ENCODE data around the gene FGF21.
A peak's percentile ranks its signal among the peaks of the same experiment; 100 is the strongest.

FGF21 gene

DNA sequence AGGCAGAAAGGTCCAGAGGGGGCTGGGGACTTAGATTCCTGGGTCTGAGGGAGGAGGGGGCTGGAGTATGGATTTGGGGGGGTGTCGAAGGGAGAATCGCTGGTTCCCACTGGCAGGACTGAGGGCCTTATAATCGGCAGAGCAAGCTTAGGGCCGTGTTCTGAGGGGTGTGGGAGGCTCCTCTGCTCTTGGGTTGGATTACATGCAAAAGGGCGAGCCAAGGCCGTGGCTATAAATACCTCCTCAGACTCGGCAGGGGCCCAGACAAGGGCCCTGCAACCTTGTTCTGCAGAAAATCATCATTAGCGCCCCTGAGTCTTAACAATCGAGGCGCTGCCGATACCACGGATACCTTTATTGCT, 35.1 kb upstream of the FGF21 start:
- TF ChIP-seq, protein P1, sequence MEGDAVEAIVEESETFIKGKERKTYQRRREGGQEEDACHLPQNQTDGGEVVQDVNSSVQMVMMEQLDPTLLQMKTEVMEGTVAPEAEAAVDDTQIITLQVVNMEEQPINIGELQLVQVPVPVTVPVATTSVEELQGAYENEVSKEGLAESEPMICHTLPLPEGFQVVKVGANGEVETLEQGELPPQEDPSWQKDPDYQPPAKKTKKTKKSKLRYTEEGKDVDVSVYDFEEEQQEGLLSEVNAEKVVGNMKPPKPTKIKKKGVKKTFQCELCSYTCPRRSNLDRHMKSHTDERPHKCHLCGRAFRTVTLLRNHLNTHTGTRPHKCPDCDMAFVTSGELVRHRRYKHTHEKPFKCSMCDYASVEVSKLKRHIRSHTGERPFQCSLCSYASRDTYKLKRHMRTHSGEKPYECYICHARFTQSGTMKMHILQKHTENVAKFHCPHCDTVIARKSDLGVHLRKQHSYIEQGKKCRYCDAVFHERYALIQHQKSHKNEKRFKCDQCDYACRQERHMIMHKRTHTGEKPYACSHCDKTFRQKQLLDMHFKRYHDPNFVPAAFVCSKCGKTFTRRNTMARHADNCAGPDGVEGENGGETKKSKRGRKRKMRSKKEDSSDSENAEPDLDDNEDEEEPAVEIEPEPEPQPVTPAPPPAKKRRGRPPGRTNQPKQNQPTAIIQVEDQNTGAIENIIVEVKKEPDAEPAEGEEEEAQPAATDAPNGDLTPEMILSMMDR (IDR thresholded peaks at IDR 0.05; ENCODE audit: low read depth, low read length, missing control alignments), result no peak
- H3K4me3 ChIP-seq (ENCODE audit: low read depth, low read length), result peak overlapping the region; percentile 61
- DNase-seq (ENCODE audit: low read depth), result no peak

DNA sequence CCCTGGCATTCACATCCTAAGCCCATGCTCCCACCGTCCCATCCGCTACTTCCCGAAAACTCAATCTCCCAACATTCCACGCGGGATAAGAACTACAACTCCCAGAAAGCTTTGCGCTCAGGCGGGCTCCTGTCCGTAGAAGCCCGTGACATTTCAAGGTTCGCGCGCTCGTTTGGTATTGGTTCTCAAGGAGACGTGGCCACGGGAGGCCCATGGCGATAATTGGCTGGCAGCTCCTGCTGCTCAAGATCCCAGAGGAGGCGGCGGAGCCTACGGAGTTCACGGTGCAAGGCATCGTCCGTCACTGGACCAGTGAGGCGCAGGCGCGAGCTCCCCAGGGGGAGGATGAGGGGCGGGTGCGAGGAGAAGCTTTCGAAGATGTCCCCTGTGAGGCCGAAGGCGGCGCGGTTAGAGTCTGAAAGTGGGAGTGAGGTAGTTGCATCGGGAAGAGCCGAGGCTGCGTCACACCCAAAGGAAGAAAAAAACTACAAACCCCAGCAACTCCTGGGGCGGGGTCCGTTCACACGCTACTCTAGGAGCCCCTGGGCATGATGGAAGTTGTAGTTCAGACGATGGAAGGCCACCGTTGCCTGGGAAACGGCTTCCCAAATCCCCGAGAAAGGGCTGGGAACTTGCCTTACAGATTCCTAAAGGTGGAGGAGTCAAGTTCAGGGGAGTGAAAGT, 34.6 kb upstream of the FGF21 start:
- DNase-seq (ENCODE audit: low read depth), result peak; percentile 95
- TF ChIP-seq, protein P1 (IDR thresholded peaks at IDR 0.05; ENCODE audit: low read depth, low read length, missing control alignments), result no peak
- H3K4me3 ChIP-seq (ENCODE audit: low read depth, low read length), result peak overlapping the region; percentile 61

DNA sequence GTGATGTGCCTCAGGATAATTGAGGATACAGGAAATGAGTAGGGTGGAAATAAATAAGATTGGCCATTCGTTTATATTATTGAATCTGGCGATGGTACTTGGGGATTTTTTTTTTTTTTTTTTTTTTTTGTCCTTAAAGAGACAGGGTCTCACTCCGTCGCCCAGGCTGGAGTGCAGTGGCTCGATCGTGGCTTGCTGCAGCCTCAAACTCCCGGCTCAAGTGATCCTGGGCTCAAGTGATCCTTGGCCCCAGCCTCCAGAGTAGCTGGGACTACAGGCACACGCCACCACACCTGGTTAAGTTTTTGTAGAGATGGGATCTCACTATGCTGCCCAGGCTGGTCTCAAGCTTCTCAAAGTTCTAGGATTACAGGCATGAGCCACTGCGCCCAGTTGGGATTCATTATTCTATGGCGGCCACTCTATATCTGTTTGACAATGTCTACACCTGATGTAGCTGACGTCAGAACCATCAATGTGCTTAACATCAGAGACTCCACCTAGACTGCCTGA, 33.1 kb upstream of the FGF21 start:
- no peak for DNase-seq (ENCODE audit: low read depth)
- H3K4me3 ChIP-seq (ENCODE audit: low read depth, low read length), result no peak overlapping the region
- TF ChIP-seq, protein P1 (IDR thresholded peaks at IDR 0.05; ENCODE audit: low read depth, low read length, missing control alignments), result no peak

DNA sequence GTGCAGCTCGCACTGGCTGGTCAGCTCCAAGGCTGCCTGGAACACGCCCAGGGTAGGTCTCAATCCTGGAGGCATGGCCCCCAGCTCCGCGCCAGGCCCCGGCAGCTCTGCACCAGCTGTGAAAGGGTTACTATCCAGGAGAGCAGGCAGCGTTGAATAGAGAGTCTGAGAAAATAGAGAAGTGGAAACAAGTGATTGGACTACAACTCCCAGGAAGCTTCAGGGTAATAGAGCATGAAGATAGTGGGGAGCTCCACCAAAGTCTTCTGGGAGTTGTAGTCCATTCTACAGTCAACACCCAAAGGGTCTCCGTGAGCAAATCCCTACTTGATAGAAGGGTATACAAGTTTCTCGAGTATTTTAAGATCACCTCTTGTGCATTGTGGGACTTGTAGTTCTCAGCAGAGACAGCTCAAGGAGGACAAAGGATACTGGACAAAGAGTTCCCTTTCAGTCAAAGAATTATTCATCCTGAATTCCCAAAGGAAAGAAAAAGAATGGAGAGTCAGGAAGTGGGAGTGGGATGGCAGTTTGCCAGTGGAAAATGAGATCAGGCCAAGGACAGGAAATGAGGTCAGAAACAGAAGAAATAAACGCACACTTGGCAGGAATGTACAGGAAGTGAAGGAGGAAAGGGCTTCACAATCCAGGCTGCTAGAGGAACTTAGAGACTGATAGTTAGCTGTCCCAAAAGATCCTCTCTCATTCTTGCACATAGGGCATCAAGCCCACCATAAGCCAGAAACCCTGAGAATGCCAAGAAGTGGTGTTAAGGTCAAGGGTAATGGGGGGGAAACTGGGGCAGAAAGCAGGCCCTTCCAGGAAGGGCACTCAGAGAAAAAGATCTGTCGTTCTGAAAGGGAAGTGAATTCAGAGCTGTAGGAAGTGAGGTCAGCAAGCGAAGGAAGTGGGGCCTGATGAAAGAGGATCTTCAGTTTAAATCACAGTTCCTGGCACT, 30.2 kb upstream of the FGF21 start:
- DNase-seq (ENCODE audit: low read depth), result no peak
- H3K4me3 ChIP-seq (ENCODE audit: low read depth, low read length), result no peak overlapping the region
- TF ChIP-seq, protein P1 (IDR thresholded peaks at IDR 0.05; ENCODE audit: low read depth, low read length, missing control alignments), result no peak

DNA sequence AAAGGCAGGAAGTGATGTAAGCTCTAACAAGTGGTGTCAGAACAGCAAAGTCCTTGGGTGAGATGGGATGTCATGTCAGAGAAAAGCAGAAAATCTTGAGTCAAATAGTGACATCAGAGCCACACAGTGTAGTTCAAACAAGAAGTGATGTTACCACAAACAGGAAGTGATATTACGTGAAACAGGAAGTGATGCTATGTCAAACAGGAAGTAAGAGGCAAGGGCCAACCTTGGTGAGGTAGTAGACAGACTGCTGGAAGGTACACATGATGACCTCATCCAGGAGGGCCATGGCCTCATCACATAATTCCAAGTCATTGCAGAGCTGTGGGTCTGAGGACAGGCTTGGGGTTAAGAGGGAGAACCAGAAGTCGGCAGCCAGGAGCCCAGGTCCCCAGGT, 28.8 kb upstream of the FGF21 start:
- no peak overlapping the region for H3K4me3 ChIP-seq (ENCODE audit: low read depth, low read length)
- no peak for DNase-seq (ENCODE audit: low read depth)
- TF ChIP-seq, protein P1 (IDR thresholded peaks at IDR 0.05; ENCODE audit: low read depth, low read length, missing control alignments), result no peak

DNA sequence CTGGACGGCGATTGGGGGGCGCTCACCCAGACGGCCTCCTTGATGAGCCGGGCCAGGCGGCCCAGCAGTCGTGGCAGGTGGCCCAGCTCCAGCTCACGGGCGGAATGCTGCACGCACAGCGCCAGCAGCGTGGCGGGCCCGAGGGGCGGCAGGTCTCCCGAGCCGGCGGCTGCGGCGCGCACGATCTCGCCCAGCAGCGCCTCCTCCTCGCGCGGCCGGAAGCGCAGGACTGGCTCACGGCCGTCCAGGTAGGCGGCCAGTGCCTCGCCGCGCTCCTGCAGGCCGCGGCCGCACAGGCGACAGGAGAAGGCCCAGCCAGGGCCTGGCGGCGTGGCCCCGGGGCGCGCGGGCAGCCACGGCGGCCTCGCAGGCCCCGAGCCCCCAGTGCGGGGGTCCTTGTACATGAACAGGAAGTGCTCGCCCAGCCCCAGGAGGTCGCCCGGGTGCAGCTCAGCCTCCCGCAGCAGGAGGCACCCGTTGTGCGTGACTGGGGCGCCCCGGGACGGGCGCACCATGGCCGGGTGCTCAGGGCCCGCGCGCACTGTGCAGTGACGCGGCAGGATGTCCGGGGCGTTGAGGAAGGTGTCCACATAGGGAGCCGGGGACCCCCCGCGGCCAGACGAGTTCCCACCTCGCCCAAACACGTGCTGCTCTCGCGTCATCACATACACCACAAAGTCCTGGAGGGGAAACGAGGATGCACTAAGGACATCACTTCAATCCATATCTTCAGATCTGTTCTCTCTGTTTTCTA, 26.2 kb upstream of the FGF21 start:
- H3K4me3 ChIP-seq (ENCODE audit: low read depth, low read length), result no peak overlapping the region
- TF ChIP-seq, protein P1 (IDR thresholded peaks at IDR 0.05; ENCODE audit: low read depth, low read length, missing control alignments), result no peak
- DNase-seq (ENCODE audit: low read depth), result no peak

Measured in GM12864 (cell line).